ENCODE results near the gene AP1G2. TPM values are rescaled to one million over a fixed set of nuclear protein-coding genes. Genes with fewer than 3 reads are reported as not detected.

AP1G2 gene
- total RNA-seq, result 18.6 and 19.6 TPM in 2 replicates

DNA sequence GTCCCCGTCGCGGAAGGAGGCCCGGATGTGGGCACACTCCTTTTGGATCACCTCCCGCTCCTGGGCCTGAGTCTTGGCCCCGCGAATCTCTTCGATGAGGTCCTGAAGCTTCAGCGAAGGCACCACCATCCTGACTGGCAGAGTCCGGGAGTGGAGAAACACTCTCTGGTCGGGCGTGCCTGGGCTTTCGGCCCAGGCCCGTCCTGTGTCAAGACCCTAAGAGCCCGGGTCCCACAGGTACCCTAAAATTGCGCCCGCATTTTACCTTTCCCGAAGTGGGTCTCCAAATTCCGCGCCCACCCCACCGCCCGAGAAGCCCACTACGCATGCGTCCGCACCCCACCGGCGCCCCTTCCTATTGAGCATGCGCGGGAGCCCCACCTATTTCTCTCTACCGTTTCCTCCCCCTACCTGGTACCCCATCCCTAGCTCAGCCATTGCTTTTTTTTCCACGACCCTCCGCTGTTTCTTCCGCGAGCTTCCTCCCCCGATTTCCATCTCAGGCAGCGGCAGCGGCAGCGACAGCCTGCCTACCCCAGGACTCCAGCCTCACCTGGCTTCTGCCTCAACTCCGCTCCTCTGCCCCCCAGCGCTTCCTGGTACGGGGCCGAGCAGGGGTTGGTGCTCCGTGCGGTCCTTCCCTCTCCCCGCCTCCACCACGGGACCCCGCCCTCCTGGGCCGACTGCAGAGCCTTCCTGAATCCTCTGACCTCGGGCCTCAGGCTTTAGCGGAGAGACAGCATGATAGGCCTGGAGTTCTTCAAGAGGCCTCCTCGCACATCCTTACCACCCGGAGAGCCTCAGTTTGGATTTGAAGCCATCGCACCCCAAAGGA is at the start of gene AP1G2:
Gene AP1G2 (minus strand): TSS at position 606 of the 835 bp plus-strand sequence. CDS start 477 bp downstream, at position 129.

GRCh38 chr14:23578560-23579310 is 11.1 kb upstream of the AP1G2 start, which contains the start of gene JPH4:
TSS of gene JPH4 (minus strand) at chr14:23578790. CDS start at chr14:23577453, 1,337 bp downstream.

DNA sequence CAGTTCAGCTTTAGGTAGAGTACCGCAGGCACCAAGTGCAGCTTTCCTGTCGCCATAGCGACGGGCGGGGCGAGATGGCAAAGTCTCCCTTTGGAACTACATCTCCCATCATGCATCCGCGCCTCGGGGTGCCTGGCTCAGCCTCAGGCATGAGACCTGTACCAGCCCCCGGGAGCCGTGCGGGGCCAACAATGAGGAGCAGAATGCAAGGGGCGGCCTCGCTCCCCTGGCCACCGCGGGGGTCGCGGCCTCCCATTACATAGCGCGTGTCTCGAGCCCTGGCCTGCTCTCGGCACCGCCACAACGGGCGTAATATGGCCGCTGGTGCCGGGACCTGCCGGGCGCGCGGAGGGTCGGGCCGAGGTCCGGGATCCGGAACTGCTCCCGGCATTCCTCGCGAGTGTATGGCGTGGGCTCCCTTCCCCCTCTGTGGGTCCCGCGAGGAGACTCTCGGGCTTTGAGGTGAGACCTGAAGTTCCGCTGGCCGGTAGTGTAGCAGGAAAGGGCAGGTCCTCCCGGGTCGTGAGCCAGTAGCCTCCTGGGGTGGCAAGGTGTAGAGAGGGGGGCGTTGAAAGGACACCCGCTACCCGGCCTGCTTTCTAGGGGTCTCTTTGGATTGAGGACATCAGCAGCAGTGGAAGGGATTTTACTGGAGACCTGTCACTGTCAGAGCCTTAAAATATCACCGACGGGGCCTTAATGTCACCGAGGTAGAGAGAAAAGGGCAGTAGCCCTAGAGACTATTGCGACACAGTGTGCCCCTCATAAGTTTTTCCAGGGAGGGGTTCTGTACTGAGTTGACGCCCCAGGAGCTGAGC is 11.5 kb downstream of the AP1G2 start, which contains the start of gene THTPA:
Gene THTPA (plus strand): TSS at position 390 of the 818 bp plus-strand sequence. CDS start 487 bp downstream, outside the sequence.

GRCh38 chr14:23551266-23552028 is 16.1 kb downstream of the AP1G2 start, which contains the start of gene ZFHX2:
TSS of gene ZFHX2 (minus strand) at chr14:23551765. CDS start at chr14:23535325, 16,440 bp downstream.

Other genes starting within 250 kb of the AP1G2 start
- 54.5 and 74.8 TPM in 2 replicates for gene PABPN1, start 246.3 kb downstream of the AP1G2 start, total RNA-seq
- 0.76 and 1.6 TPM in 2 replicates for gene SLC22A17, start 214.9 kb downstream of the AP1G2 start, total RNA-seq
- not detected in 2 replicates for gene EFS, start 202.6 kb downstream of the AP1G2 start, total RNA-seq
- not detected in 2 replicates for gene IL25, start 195.0 kb downstream of the AP1G2 start, total RNA-seq
- gene CMTM5, start 190.7 kb downstream of the AP1G2 start, total RNA-seq, result not detected in 2 replicates
- not detected in 2 replicates for gene MYH6, start 159.5 kb downstream of the AP1G2 start, total RNA-seq
- not detected in 2 replicates for gene MYH7, start 132.1 kb downstream of the AP1G2 start, total RNA-seq
- gene NGDN, start 98.1 kb downstream of the AP1G2 start, total RNA-seq, result 29.4 and 42.5 TPM in 2 replicates
- 0.57 and 0.65 TPM in 2 replicates for gene ZFHX2, start 16.0 kb downstream of the AP1G2 start, total RNA-seq
- gene THTPA, start 11.5 kb downstream of the AP1G2 start, total RNA-seq, result 14.6 and 19.9 TPM in 2 replicates
- not detected in 2 replicates for gene JPH4, start 11.0 kb upstream of the AP1G2 start, total RNA-seq
- gene DHRS2, start 68.6 kb upstream of the AP1G2 start, total RNA-seq, result 0.38 TPM in 1 of 2 replicates, not detected in the other

Data from vein endothelial cell (primary cell).